HepG2 (cell line): Measurements from ENCODE around the gene HSPA1L. TPM values are rescaled to one million over a fixed set of nuclear protein-coding genes. Genes with fewer than 3 reads are reported as not detected.
A peak's percentile ranks its signal among the peaks of the same experiment; 100 is the strongest.

Source experiments
- HNF4A ChIP-seq: sonication (generic); formaldehyde crosslinking; IDR thresholded peaks from 2 replicates; pipeline ENCODE4 v1.4.0; 2020; ENCODE audit warnings: missing genetic modification reagents
- KLF13 ChIP-seq: sonication (generic); formaldehyde crosslinking; IDR thresholded peaks from 2 replicates; pipeline ENCODE4 v1.4.0; 2020; ENCODE audit warnings: mild to moderate bottlenecking, missing genetic modification reagents
- KLF6 ChIP-seq: IDR thresholded peaks from 2 replicates; pipeline ENCODE4 v1.8.0; 2016; ENCODE audit warnings: missing biosample characterization, missing genetic modification reagents
- NCOA1 ChIP-seq: sonication (generic); formaldehyde crosslinking; IDR thresholded peaks from 2 replicates; pipeline ENCODE4 v1.9.0; 2021; ENCODE audit warnings: missing genetic modification reagents
- NFATC3 ChIP-seq: sonication (generic); formaldehyde crosslinking; IDR thresholded peaks from 2 replicates; pipeline ENCODE4 v1.5.1; 2020; ENCODE audit warnings: mild to moderate bottlenecking, missing genetic modification reagents
- NFRKB ChIP-seq: fragments of 450-650 bp; IDR thresholded peaks from 2 replicates; pipeline ENCODE4 v1.6.1; 2017
- POLR2G ChIP-seq: fragments of 200-400 bp; formaldehyde crosslinking; IDR thresholded peaks from 2 replicates; pipeline ENCODE4 v1.6.1; 2018; ENCODE audit warnings: mild to moderate bottlenecking, low read depth, low read length, moderate library complexity
- RELA ChIP-seq: sonication (generic); formaldehyde crosslinking; IDR thresholded peaks from 2 replicates; pipeline ENCODE4 v1.4.0; 2020; ENCODE audit warnings: missing genetic modification reagents
- USF2 ChIP-seq, 2 experiments: sonication (generic) in 1 of 2; formaldehyde crosslinking in 1 of 2; IDR thresholded peaks; 2 replicates each; pipeline versions ENCODE4 v1.5.1 to v1.6.1; 2011 to 2020; ENCODE audit warnings: borderline replicate concordance in 1 of 2, low read depth in 1 of 2, low read length in 1 of 2, mild to moderate bottlenecking in 1 of 2, missing genetic modification reagents in 1 of 2, moderate library complexity in 1 of 2
- ZBTB7B ChIP-seq: sonication (generic); formaldehyde crosslinking; IDR thresholded peaks from 2 replicates; pipeline ENCODE4 v1.4.0; 2020; ENCODE audit warnings: missing genetic modification reagents
- ZMYM4 ChIP-seq: sonication (generic); formaldehyde crosslinking; IDR thresholded peaks from 2 replicates; pipeline ENCODE4 v1.8.1; 2023; ENCODE audit warnings: mild to moderate bottlenecking, missing genetic modification reagents
- ZNF101 ChIP-seq: sonication (generic); formaldehyde crosslinking; IDR thresholded peaks from 2 replicates; pipeline ENCODE4 v1.4.0; 2020; ENCODE audit warnings: mild to moderate bottlenecking, low read depth, missing genetic modification reagents, borderline replicate concordance
- ZNF180 ChIP-seq: sonication (generic); formaldehyde crosslinking; IDR thresholded peaks from 2 replicates; pipeline ENCODE4 v1.4.0; 2020; ENCODE audit warnings: low read depth, missing genetic modification reagents, borderline replicate concordance
- ZNF570 ChIP-seq: sonication (generic); formaldehyde crosslinking; IDR thresholded peaks from 2 replicates; pipeline ENCODE4 v1.4.0; 2020; ENCODE audit warnings: mild to moderate bottlenecking, missing genetic modification reagents, borderline replicate concordance
- ZNF782 ChIP-seq: sonication (generic); formaldehyde crosslinking; IDR thresholded peaks from 2 replicates; pipeline ENCODE4 v1.4.0; 2020; ENCODE audit warnings: missing genetic modification reagents, mild to moderate bottlenecking, borderline replicate concordance
- ZSCAN25 ChIP-seq: sonication (generic); formaldehyde crosslinking; IDR thresholded peaks from 2 replicates; pipeline ENCODE4 v1.8.0; 2022; ENCODE audit warnings: mild to moderate bottlenecking, missing genetic modification reagents
- polyA plus RNA-seq, 8 experiments: library from polyadenylated mRNA; depleted of rRNA in 3 of 8; stranded (reverse) in 7 of 8; unstranded in 1 of 8; fragments of >200 nt; fragmentation: Illumina TruSeq in 4 of 8; extraction: Trizol in 4 of 8; gene quantifications; 2 replicates each; pipeline versions ENCODE4 v1.2.1 to v1.2.3, GENCODE V29; 2011 to 2016; ENCODE audit warnings: low read depth in 4 of 8, missing spikeins in 1 of 8, mixed read lengths in 1 of 8; ENCODE audit not compliant: insufficient read depth in 1 of 8
- total RNA-seq, 5 experiments: library from RNA; depleted of rRNA; stranded (reverse); fragments of >200 nt; fragmentation: Illumina TruSeq; extraction: Trizol; gene quantifications; 2 replicates each; pipeline ENCODE4 v1.2.3, GENCODE V29; 2016; ENCODE audit warnings: low read depth in 1 of 5
- TF ChIP-seq, protein P1 (sequence below): IDR thresholded peaks from 2 replicates; pipeline ENCODE4 v1.6.1; 2016; ENCODE audit warnings: missing compliant biosample characterization, missing genetic modification reagents, borderline replicate concordance
- TF ChIP-seq, protein P2 (sequence below): sonication (generic); formaldehyde crosslinking; IDR thresholded peaks from 2 replicates; pipeline ENCODE4 v1.4.0; 2020; ENCODE audit warnings: missing genetic modification reagents
- TF ChIP-seq, protein P3 (sequence below): fragments of 450-650 bp; IDR thresholded peaks from 2 replicates; pipeline ENCODE4 v1.6.1; 2017; ENCODE audit warnings: mild to moderate bottlenecking

HSPA1L gene
- total and polyA plus RNA-seq, 2 of the 13 experiments (the other 11 are each of a cell fraction or from before 2014, with no cell fraction given): 0.55 to 1.0 TPM

DNA sequence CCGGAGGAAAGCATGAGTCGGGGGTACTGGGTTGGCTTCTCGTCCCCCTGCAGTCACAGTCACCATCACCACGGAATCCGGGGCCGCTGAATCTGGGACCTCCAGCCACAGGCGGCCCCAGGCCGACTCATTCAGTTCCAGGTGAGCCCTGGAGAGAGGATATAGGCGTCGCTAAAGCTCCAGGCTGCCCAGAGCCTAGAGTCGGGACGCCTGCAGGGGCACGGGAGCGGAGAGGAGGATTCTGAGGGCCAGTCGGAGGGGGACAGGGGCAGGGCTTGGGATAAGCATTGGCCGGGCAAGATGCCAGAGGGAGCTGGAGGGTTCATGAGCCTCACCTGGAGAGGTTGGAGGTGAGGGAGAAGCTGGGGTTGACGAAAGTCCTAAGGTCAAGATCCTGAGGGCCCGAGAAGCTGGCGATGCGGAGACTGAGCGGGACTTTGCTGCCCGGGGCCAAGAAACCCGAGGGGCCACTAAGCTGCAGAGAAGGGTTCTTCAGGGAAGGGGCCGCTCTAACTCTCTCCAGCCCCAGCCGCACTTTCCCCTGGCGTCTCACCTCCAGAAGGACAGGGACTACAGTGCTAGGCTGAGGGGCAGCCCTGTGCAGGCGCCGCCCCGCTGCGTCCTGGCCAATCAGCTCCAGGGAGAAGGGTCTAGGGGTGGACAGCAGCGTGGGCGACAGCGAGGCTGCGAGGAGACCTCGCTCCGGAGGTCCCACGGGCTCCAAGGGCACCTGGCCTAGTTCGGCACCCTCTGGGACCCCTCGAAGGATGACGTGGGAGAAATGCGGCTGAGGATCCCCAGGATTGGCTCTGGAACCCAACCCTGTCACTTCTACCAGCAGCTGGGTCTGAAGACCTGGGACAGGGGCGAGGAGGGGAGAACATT, 48.9 kb downstream of the HSPA1L start (continued):
- TF ChIP-seq NFATC3 (CRISPR knock-in tag) (peak; percentile 65; the same call in 1 of the 2 replicates), NCOA1 (CRISPR knock-in tag) (no peak), ZBTB7B (CRISPR knock-in tag) (peak; percentile 95), POLR2G (peak; percentile 86), USF2 (IDR thresholded peaks at IDR 0.05; ENCODE audit: low read depth, low read length) (no peak), USF2 (CRISPR knock-in tag; IDR thresholded peaks at IDR 0.05; ENCODE audit: borderline replicate concordance) (no peak), ZNF180 (CRISPR knock-in tag) (no peak), ZNF570 (CRISPR knock-in tag) (no peak), RELA (CRISPR knock-in tag) (no peak; the same call in 1 of the 2 replicates), KLF6 (CRISPR knock-in tag) (no peak), ZNF782 (peak; percentile 84; the same call in 1 of the 2 replicates), NFRKB (no peak), ZSCAN25 (CRISPR knock-in tag) (peak; percentile 85), ZMYM4 (no peak), HNF4A (CRISPR knock-in tag) (no peak), ZNF101 (CRISPR knock-in tag) (no peak), KLF13 (CRISPR knock-in tag) (no peak; the same call in none of the 2 replicates)
- TF ChIP-seq, protein P1, sequence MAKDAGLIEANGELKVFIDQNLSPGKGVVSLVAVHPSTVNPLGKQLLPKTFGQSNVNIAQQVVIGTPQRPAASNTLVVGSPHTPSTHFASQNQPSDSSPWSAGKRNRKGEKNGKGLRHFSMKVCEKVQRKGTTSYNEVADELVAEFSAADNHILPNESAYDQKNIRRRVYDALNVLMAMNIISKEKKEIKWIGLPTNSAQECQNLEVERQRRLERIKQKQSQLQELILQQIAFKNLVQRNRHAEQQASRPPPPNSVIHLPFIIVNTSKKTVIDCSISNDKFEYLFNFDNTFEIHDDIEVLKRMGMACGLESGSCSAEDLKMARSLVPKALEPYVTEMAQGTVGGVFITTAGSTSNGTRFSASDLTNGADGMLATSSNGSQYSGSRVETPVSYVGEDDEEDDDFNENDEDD (CRISPR knock-in tag): peak; percentile 69; the same call in 1 of the 2 replicates
- TF ChIP-seq, protein P2, sequence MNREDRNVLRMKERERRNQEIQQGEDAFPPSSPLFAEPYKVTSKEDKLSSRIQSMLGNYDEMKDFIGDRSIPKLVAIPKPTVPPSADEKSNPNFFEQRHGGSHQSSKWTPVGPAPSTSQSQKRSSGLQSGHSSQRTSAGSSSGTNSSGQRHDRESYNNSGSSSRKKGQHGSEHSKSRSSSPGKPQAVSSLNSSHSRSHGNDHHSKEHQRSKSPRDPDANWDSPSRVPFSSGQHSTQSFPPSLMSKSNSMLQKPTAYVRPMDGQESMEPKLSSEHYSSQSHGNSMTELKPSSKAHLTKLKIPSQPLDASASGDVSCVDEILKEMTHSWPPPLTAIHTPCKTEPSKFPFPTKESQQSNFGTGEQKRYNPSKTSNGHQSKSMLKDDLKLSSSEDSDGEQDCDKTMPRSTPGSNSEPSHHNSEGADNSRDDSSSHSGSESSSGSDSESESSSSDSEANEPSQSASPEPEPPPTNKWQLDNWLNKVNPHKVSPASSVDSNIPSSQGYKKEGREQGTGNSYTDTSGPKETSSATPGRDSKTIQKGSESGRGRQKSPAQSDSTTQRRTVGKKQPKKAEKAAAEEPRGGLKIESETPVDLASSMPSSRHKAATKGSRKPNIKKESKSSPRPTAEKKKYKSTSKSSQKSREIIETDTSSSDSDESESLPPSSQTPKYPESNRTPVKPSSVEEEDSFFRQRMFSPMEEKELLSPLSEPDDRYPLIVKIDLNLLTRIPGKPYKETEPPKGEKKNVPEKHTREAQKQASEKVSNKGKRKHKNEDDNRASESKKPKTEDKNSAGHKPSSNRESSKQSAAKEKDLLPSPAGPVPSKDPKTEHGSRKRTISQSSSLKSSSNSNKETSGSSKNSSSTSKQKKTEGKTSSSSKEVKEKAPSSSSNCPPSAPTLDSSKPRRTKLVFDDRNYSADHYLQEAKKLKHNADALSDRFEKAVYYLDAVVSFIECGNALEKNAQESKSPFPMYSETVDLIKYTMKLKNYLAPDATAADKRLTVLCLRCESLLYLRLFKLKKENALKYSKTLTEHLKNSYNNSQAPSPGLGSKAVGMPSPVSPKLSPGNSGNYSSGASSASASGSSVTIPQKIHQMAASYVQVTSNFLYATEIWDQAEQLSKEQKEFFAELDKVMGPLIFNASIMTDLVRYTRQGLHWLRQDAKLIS (CRISPR knock-in tag): no peak
- TF ChIP-seq, protein P3, sequence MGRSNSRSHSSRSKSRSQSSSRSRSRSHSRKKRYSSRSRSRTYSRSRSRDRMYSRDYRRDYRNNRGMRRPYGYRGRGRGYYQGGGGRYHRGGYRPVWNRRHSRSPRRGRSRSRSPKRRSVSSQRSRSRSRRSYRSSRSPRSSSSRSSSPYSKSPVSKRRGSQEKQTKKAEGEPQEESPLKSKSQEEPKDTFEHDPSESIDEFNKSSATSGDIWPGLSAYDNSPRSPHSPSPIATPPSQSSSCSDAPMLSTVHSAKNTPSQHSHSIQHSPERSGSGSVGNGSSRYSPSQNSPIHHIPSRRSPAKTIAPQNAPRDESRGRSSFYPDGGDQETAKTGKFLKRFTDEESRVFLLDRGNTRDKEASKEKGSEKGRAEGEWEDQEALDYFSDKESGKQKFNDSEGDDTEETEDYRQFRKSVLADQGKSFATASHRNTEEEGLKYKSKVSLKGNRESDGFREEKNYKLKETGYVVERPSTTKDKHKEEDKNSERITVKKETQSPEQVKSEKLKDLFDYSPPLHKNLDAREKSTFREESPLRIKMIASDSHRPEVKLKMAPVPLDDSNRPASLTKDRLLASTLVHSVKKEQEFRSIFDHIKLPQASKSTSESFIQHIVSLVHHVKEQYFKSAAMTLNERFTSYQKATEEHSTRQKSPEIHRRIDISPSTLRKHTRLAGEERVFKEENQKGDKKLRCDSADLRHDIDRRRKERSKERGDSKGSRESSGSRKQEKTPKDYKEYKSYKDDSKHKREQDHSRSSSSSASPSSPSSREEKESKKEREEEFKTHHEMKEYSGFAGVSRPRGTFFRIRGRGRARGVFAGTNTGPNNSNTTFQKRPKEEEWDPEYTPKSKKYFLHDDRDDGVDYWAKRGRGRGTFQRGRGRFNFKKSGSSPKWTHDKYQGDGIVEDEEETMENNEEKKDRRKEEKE: no peak
